HL-60 (cell line): Measurements from ENCODE around the gene ERBB2.
"Not testable (repeated sequence)": the region's sequence is repeated elsewhere in the genome, so short reads cannot be mapped to it uniquely, and the experiment has no call there.

Source experiments
- CTCF ChIP-seq: IDR thresholded peaks from one replicate; pipeline ENCODE4 v1.5.1; 2011; ENCODE audit warnings: low read length, control low read depth, inconsistent platforms; ENCODE audit not compliant: insufficient read depth
- POLR2AphosphoS5 ChIP-seq: IDR thresholded peaks from 2 replicates; pipeline ENCODE4 v1.6.1; 2012; ENCODE audit warnings: low read depth

DNA sequence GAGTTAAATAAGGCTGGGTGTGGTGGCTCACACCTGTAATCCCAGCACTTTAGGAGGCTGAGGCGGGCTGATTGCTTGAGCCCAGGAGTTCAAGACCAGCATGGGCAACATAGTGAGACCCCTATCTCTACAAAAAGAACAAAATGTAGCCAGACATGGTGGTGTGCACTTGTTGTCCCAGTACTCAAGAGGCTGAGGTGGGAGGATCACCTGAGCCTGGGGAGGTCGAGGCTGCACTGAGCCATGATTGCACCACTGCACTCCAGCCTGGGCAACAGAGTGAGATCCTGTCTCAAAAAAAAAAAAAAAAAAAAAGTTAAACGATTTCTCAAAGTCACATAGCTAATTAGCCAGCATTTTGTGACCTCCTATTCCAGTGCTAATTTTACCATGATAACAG, 64.3 kb downstream of the ERBB2 start:
- not testable (repeated sequence) for TF ChIP-seq CTCF, POLR2AphosphoS5
